NT2/D1 (cell line): ENCODE measurements around the gene DOCK1.

Experiments
- DNase-seq: peaks from one replicate; pipeline ENCODE4 v3.0.0-alpha.2; 2011; ENCODE audit warnings: low read depth, low spot score
- H3K27me3 ChIP-seq: 2 replicates; pipeline ENCODE4 v1.6.0; 2011; ENCODE audit warnings: mild to moderate bottlenecking; ENCODE audit not compliant: insufficient read length, insufficient read depth
- H3K36me3 ChIP-seq: 2 replicates; pipeline ENCODE4 v1.6.1; 2011; ENCODE audit warnings: mild to moderate bottlenecking, low read length, mixed read lengths; ENCODE audit not compliant: insufficient read depth, insufficient read length
- H3K4me1 ChIP-seq: 2 replicates; pipeline ENCODE4 v1.5.1; 2011; ENCODE audit not compliant: insufficient read depth, insufficient read length
- H3K4me3 ChIP-seq: 2 replicates; pipeline ENCODE4 v1.5.1; 2011; ENCODE audit warnings: low read depth; ENCODE audit not compliant: insufficient read length
- H3K9ac ChIP-seq: 2 replicates; pipeline ENCODE4 v1.6.0; 2011; ENCODE audit warnings: low read depth; ENCODE audit not compliant: insufficient read length
- H3K9me3 ChIP-seq: 2 replicates; pipeline ENCODE4 v1.5.1; 2011; ENCODE audit warnings: mild to moderate bottlenecking, low read length; ENCODE audit not compliant: insufficient read depth
- SUZ12 ChIP-seq: IDR thresholded peaks from 2 replicates; pipeline ENCODE4 v1.6.1; 2011; ENCODE audit not compliant: insufficient read length, insufficient read depth; ENCODE audit errors: extremely low read depth
- YY1 ChIP-seq: IDR thresholded peaks from 2 replicates; pipeline ENCODE4 v1.6.1; 2011; ENCODE audit not compliant: insufficient read length, insufficient read depth
- ZNF274 ChIP-seq: IDR thresholded peaks from 2 replicates; pipeline ENCODE4 v1.6.1; 2011; ENCODE audit warnings: mild to moderate bottlenecking, low read depth, low read length

The DOCK1 gene

GRCh38 chr10:127398140-127398970 is 493.1 kb downstream of the DOCK1 start:
- H3K9ac ChIP-seq = no peak overlapping the region
- peaks cover 4% of the 10 kb centered on the region for H3K4me1 ChIP-seq
- TF ChIP-seq SUZ12 (no peak), ZNF274 (no peak), YY1 (no peak)
- H3K9me3 ChIP-seq = peaks cover 8% of the 10 kb centered on the region; the same call in 1 of the 2 replicates
- no peaks in the 10 kb centered on the region for H3K27me3 ChIP-seq
- DNase-seq = no peak
- no peak overlapping the region for H3K4me3 ChIP-seq
- H3K36me3 ChIP-seq = no peaks in the 10 kb centered on the region

GRCh38 chr10:127398971-127399365 is 493.7 kb downstream of the DOCK1 start:
- Histone ChIP-seq H3K4me3 (no peak overlapping the region), H3K36me3 (no peaks in the 10 kb centered on the region), H3K9me3 (peaks cover 8% of the 10 kb centered on the region; the same call in 1 of the 2 replicates), H3K9ac (no peak overlapping the region), H3K4me1 (peaks cover 4% of the 10 kb centered on the region), H3K27me3 (no peaks in the 10 kb centered on the region)
- DNase-seq = no peak
- TF ChIP-seq ZNF274 = no peak
- no peak for TF ChIP-seq SUZ12
- no peak for TF ChIP-seq YY1

- Histone ChIP-seq H3K4me3 (no peak overlapping the region), H3K4me1 (peaks cover 4% of the 10 kb centered on the region), H3K9me3 (peaks cover 8% of the 10 kb centered on the region; the same call in 1 of the 2 replicates), H3K27me3 (no peaks in the 10 kb centered on the region), H3K9ac (no peak overlapping the region), H3K36me3 (peaks cover 2% of the 10 kb centered on the region)
- TF ChIP-seq ZNF274 = no peak
- no peak for TF ChIP-seq YY1
- TF ChIP-seq SUZ12 = no peak
- no peak for DNase-seq
Measured at GRCh38 chr10:127399668-127400067, 494.4 kb downstream of the DOCK1 start.

- no peak for DNase-seq
- H3K9me3 ChIP-seq = peaks cover 8% of the 10 kb centered on the region; the same call in 1 of the 2 replicates
- H3K9ac ChIP-seq = no peak overlapping the region
- H3K27me3 ChIP-seq = no peaks in the 10 kb centered on the region
- peaks cover 4% of the 10 kb centered on the region for H3K36me3 ChIP-seq
- TF ChIP-seq YY1 (no peak), SUZ12 (no peak), ZNF274 (no peak)
- no peak overlapping the region for H3K4me3 ChIP-seq
- peaks cover 4% of the 10 kb centered on the region for H3K4me1 ChIP-seq
Measured at GRCh38 chr10:127400216-127400615, 495.0 kb downstream of the DOCK1 start.

GRCh38 chr10:127402596-127403409 is 497.6 kb downstream of the DOCK1 start:
- Histone ChIP-seq H3K36me3 (peaks cover 4% of the 10 kb centered on the region), H3K9me3 (peaks cover 8% of the 10 kb centered on the region; the same call in 1 of the 2 replicates), H3K27me3 (no peaks in the 10 kb centered on the region), H3K9ac (no peak overlapping the region), H3K4me1 (peaks cover 4% of the 10 kb centered on the region), H3K4me3 (no peak overlapping the region)
- TF ChIP-seq ZNF274 (no peak), SUZ12 (no peak), YY1 (no peak)
- no peak for DNase-seq

- H3K36me3 ChIP-seq = peaks cover 4% of the 10 kb centered on the region
- H3K9ac ChIP-seq = no peak overlapping the region
- no peak for TF ChIP-seq ZNF274
- H3K4me1 ChIP-seq = peaks cover 3% of the 10 kb centered on the region
- H3K27me3 ChIP-seq = no peaks in the 10 kb centered on the region
- H3K4me3 ChIP-seq = no peak overlapping the region
- H3K9me3 ChIP-seq = peaks cover 8% of the 10 kb centered on the region; the same call in 1 of the 2 replicates
- DNase-seq = no peak
Measured at GRCh38 chr10:127405221-127405620, 500.0 kb downstream of the DOCK1 start.

GRCh38 chr10:127406018-127406550 is 500.9 kb downstream of the DOCK1 start:
- H3K27me3 ChIP-seq = no peaks in the 10 kb centered on the region
- no peak overlapping the region for H3K4me3 ChIP-seq
- H3K4me1 ChIP-seq = no peaks in the 10 kb centered on the region
- DNase-seq = no peak
- no peak for TF ChIP-seq ZNF274
- no peak for TF ChIP-seq YY1
- no peak for TF ChIP-seq SUZ12
- peaks cover 8% of the 10 kb centered on the region; the same call in 1 of the 2 replicates for H3K9me3 ChIP-seq
- H3K9ac ChIP-seq = no peak overlapping the region
- peaks cover 5% of the 10 kb centered on the region for H3K36me3 ChIP-seq
